Caco-2 (cell line): ENCODE measurements around the gene LTBP2. TPM values are rescaled to one million over a fixed set of nuclear protein-coding genes. Genes with fewer than 3 reads are reported as not detected.

Experiments used
- BruUV-seq: library from RNA; stranded (reverse); fragments of 400-500 nt; replicated peaks from 2 replicates; lab custom pipeline; 2021; lab: Mats Ljungman, UMichigan
- CTCF ChIA-PET: fragments of 300-600 bp; sonication (Branson Sonifier 250); formaldehyde crosslinking; loops from one replicate; lab custom pipeline; 2022; ENCODE audit warnings: antibody characterized with exemption; lab: Charles Lee
- POLR2A ChIA-PET: fragments of 300-600 bp; sonication (Branson Sonifier 250); formaldehyde crosslinking; loops from one replicate; lab custom pipeline; 2022; ENCODE audit warnings: antibody characterized with exemption; lab: Charles Lee
- DNase-seq, 2 experiments: peaks; one replicate each; pipeline versions ENCODE4 v3.0.0 to v3.0.0-alpha.2; 2020 to 2022
- H3K27me3 ChIP-seq: replicated peaks from 2 replicates; pipeline ENCODE4 v1.6.0; 2011; ENCODE audit warnings: low read length; ENCODE audit not compliant: control insufficient read depth, insufficient read depth
- H3K36me3 ChIP-seq: 2 replicates; pipeline ENCODE4 v1.5.1; 2011; ENCODE audit warnings: low read length; ENCODE audit not compliant: control insufficient read depth, insufficient read depth
- H3K4me1 ChIP-seq: fragments of 250-450 bp; sonication (Bioruptor Pico); 2 replicates; pipeline ENCODE4 v1.5.1; 2020; ENCODE audit warnings: mild to moderate bottlenecking
- H3K4me3 ChIP-seq: 2 replicates; pipeline ENCODE4 v1.5.1; 2011; ENCODE audit warnings: low read depth, mild to moderate bottlenecking, control low read depth, low read length
- H3K9me3 ChIP-seq: fragments of 250-450 bp; sonication (Bioruptor Pico); 2 replicates; pipeline ENCODE4 v1.5.1; 2020; ENCODE audit warnings: mild to moderate bottlenecking, moderate library complexity
- H3K27ac Mint-ChIP-seq: one replicate; pipeline ENCODE4 v1.8.0; 2022; ENCODE audit warnings: mixed read lengths; ENCODE audit not compliant: unreplicated experiment
- H3K27me3 Mint-ChIP-seq: one replicate; pipeline ENCODE4 v1.8.0; 2022; ENCODE audit warnings: mixed read lengths; ENCODE audit not compliant: insufficient read depth, unreplicated experiment
- H3K36me3 Mint-ChIP-seq: one replicate; pipeline ENCODE4 v1.8.0; 2022; ENCODE audit warnings: mild to moderate bottlenecking, mixed read lengths; ENCODE audit not compliant: insufficient read depth, unreplicated experiment
- H3K4me1 Mint-ChIP-seq: one replicate; pipeline ENCODE4 v1.8.0; 2022; ENCODE audit warnings: low read depth, mixed read lengths; ENCODE audit not compliant: unreplicated experiment
- H3K4me3 Mint-ChIP-seq: one replicate; pipeline ENCODE4 v1.8.0; 2022; ENCODE audit warnings: mild to moderate bottlenecking, moderate library complexity, mixed read lengths; ENCODE audit not compliant: unreplicated experiment
- H3K9me3 Mint-ChIP-seq: one replicate; pipeline ENCODE4 v1.8.0; 2022; ENCODE audit warnings: mixed read lengths; ENCODE audit not compliant: unreplicated experiment
- intact Hi-C: fragments of 100-400 bp; cut with micrococcal nuclease; formaldehyde crosslinking; loops from one replicate; pipeline ENCODE4 v1.10.0; 2022; ENCODE audit not compliant: unreplicated experiment
- total RNA-seq: library from RNA; stranded (reverse); gene quantifications from 2 replicates; pipeline ENCODE4 v1.2.3, GENCODE V29; 2022
- TF ChIP-seq, protein P1 (sequence below), 2 experiments: fragments of 200-600 bp in 1 of 2; IDR thresholded peaks; 1 replicate in 1 of 2; 2 replicates in 1 of 2; pipeline versions ENCODE4 v1.5.1 to v1.8.0; 2011 to 2022; ENCODE audit warnings: antibody characterized with exemption in 1 of 2, control low read depth in 1 of 2, inconsistent platforms in 1 of 2, low read depth in 1 of 2, low read length in 1 of 2, mild to moderate bottlenecking in 1 of 2, moderate library complexity in 1 of 2; ENCODE audit not compliant: insufficient read depth in 1 of 2, severe bottlenecking in 1 of 2, unreplicated experiment in 1 of 2

LTBP2 gene
- total RNA-seq, 1 experiment from 2014 or later, result 0.86 TPM

- Mint-ChIP-seq H3K4me3 (no peak overlapping the region), H3K4me1 (no peaks in the 10 kb centered on the region), H3K9me3 (no peaks in the 10 kb centered on the region), H3K27ac (no peak overlapping the region), H3K36me3 (no peaks in the 10 kb centered on the region), H3K27me3 (peaks cover 7% of the 10 kb centered on the region)
- no peak for DNase-seq
- no peaks in the 10 kb centered on the region for H3K4me1 ChIP-seq
- intact Hi-C loops, result no loop called here
- no peak overlapping the region for H3K4me3 ChIP-seq
- no TSS peak for BruUV-seq
- H3K9me3 ChIP-seq, result no peaks in the 10 kb centered on the region
- ChIA-PET POLR2A (no interaction called here), CTCF (no interaction called here)
- H3K27me3 ChIP-seq, result no peaks in the 10 kb centered on the region
- TF ChIP-seq, protein P1, sequence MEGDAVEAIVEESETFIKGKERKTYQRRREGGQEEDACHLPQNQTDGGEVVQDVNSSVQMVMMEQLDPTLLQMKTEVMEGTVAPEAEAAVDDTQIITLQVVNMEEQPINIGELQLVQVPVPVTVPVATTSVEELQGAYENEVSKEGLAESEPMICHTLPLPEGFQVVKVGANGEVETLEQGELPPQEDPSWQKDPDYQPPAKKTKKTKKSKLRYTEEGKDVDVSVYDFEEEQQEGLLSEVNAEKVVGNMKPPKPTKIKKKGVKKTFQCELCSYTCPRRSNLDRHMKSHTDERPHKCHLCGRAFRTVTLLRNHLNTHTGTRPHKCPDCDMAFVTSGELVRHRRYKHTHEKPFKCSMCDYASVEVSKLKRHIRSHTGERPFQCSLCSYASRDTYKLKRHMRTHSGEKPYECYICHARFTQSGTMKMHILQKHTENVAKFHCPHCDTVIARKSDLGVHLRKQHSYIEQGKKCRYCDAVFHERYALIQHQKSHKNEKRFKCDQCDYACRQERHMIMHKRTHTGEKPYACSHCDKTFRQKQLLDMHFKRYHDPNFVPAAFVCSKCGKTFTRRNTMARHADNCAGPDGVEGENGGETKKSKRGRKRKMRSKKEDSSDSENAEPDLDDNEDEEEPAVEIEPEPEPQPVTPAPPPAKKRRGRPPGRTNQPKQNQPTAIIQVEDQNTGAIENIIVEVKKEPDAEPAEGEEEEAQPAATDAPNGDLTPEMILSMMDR (IDR thresholded peaks at IDR 0.05; ENCODE audit: insufficient read depth in 1 of 2, low read depth in 1 of 2, low read length in 1 of 2, severe bottlenecking in 1 of 2, unreplicated experiment in 1 of 2), result no peak
- H3K36me3 ChIP-seq, result no peaks in the 10 kb centered on the region
Observed at GRCh38 chr14:74515891-74516412, 96.1 kb downstream of the LTBP2 start.

DNA sequence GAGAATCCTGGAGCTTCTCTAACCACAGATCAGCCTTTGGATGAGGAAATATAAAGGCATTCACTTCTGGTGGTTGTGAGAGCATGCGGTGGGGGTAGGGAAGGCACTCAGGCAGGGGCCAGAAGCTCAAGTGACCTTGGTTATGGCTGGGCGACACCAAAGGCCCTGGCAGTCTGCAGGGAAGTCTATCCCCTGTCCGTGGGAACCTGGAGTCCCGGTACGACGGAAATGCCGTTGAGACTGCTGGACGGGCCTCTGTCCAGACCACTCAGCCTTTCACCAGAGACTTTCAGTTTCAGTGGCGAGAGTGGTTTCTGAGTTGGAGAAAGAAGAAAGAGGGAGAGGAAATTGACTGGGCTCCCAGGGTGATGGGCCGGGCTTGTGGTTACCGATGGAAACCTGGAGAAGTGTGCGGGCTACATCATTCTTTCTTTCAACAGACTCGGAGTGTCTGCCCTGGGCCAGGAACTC lies 97.5 kb downstream of the LTBP2 start:
- DNase-seq, result no peak
- BruUV-seq, result no TSS peak
- no peak overlapping the region for H3K27ac Mint-ChIP-seq

DNA sequence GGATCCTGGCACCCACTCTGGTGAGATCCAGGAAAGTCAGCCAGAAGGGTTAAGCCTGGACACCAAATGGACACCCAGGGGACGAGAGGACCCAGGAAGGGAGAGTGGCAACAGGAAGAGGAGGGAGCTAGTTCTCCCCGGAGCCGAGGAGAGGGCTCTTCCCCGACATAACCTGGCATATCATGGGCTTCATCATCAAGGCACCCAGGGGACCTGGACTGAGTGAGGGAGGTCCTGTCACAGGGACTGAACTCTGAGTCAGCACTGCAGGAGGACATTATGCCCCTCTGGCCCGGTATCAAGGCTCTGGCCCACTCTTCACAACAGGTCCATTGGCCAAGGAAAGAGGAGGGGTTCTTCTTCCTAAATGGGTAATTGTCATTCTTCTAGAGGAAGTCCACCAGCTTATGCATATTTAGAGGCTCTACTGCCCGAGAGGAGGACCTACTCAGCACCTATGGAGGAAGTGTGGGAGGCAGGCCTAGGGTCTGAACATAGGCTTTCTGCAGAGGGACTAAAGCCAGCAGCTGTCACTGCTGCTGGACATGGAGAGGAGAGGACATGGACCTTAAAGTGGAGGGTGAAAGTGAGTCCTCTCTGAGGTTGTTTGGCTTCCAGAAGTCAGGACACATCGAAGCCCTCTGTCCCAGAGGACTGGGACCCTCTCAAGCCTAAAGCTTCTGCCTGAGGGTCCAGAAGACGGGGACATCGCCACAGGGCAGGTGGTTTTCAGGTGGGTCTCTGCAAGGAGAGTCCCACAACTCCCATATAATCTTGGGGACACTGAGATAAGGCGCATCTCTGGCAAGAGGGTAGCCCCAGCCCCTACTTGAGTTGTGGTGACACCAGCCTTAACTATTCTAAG lies 99.8 kb downstream of the LTBP2 start:
- no peaks in the 10 kb centered on the region for H3K36me3 ChIP-seq
- Mint-ChIP-seq H3K4me1 (no peaks in the 10 kb centered on the region), H3K27me3 (peaks cover 10% of the 10 kb centered on the region), H3K27ac (no peak overlapping the region), H3K4me3 (no peak overlapping the region), H3K9me3 (no peaks in the 10 kb centered on the region), H3K36me3 (no peaks in the 10 kb centered on the region)
- no peak overlapping the region for H3K4me3 ChIP-seq
- ChIA-PET POLR2A (no interaction called here), CTCF (no interaction called here)
- BruUV-seq, result no TSS peak
- intact Hi-C loops, result no loop called here
- H3K4me1 ChIP-seq, result no peaks in the 10 kb centered on the region
- H3K27me3 ChIP-seq, result no peaks in the 10 kb centered on the region
- TF ChIP-seq, protein P1 (IDR thresholded peaks at IDR 0.05; ENCODE audit: insufficient read depth in 1 of 2, low read depth in 1 of 2, low read length in 1 of 2, severe bottlenecking in 1 of 2, unreplicated experiment in 1 of 2), result no peak
- DNase-seq, result no peak
- H3K9me3 ChIP-seq, result no peaks in the 10 kb centered on the region

More for the DNA sequence above, 97.5 kb downstream of the LTBP2 start:
- H3K9me3 ChIP-seq, result no peaks in the 10 kb centered on the region
- TF ChIP-seq, protein P1 (IDR thresholded peaks at IDR 0.05; ENCODE audit: insufficient read depth in 1 of 2, low read depth in 1 of 2, low read length in 1 of 2, severe bottlenecking in 1 of 2, unreplicated experiment in 1 of 2), result no peak
- H3K4me1 Mint-ChIP-seq, result no peaks in the 10 kb centered on the region
- H3K36me3 ChIP-seq, result no peaks in the 10 kb centered on the region
- POLR2A ChIA-PET, result no interaction called here
- intact Hi-C loops, result no loop called here
- H3K4me3 Mint-ChIP-seq, result no peak overlapping the region
- H3K27me3 Mint-ChIP-seq, result peaks cover 9% of the 10 kb centered on the region
- no peaks in the 10 kb centered on the region for H3K4me1 ChIP-seq
- no peaks in the 10 kb centered on the region for H3K36me3 Mint-ChIP-seq
- H3K4me3 ChIP-seq, result no peak overlapping the region
- H3K27me3 ChIP-seq, result no peaks in the 10 kb centered on the region
- CTCF ChIA-PET, result interaction anchor here (1.2 kb wide), 1 partner anchor 12 kb away, joined by 3 read pairs; no protein-coding TSS in a partner anchor
- no peaks in the 10 kb centered on the region for H3K9me3 Mint-ChIP-seq
